ENCODE data around the gene LRAT. TPM values are rescaled to one million over a fixed set of nuclear protein-coding genes. Genes with fewer than 3 reads are reported as not detected.

LRAT gene
- total and polyA plus RNA-seq, 10 of the 15 experiments (the other 5 are each of a cell fraction or from before 2014, with no cell fraction given): 0.07 to 0.08 TPM; not detected in 8

GRCh38 chr4:154741922-154742850 is 1.6 kb upstream of the LRAT start:
- H3K79me2 ChIP-seq (ENCODE audit: control insufficient read depth, insufficient read depth, low read length): no peaks in the 10 kb centered on the region
- H3K36me3 ChIP-seq (ENCODE audit: control insufficient read depth in 2 of 2, insufficient read depth in 2 of 2, low read length in 1 of 2): no peaks in the 10 kb centered on the region
- no peak overlapping the region for H3K9ac ChIP-seq (ENCODE audit: control insufficient read depth, insufficient read depth, low read length)
- no peaks in the 10 kb centered on the region for H3K4me1 ChIP-seq (ENCODE audit: control insufficient read depth, insufficient read depth, low read length)
- no peak overlapping the region for H3K4me3 ChIP-seq
- ChIA-PET SMC1A (ENCODE audit: uncharacterized antibody, unreplicated experiment) (no interaction called here), RAD21 (ENCODE audit: unreplicated experiment) (no interaction called here), CTCF (no interaction called here), POLR2A (no interaction called here)
- peaks cover 9 to 12% of the 10 kb centered on the region in 2 experiments for H3K27me3 ChIP-seq (replicated peaks in 1 of 2; ENCODE audit: control insufficient read depth in 2 of 2, insufficient read depth in 2 of 2, low read length in 1 of 2)
- no peaks in the 10 kb centered on the region for H4K20me1 ChIP-seq (ENCODE audit: control insufficient read depth, insufficient read depth)
- FAIRE-seq (no peak), ATAC-seq (no peak), DNase-seq (ENCODE audit: low read depth, low spot score) (no peak)
- no peak overlapping the region for H3K4me2 ChIP-seq (ENCODE audit: control insufficient read depth, insufficient read depth)
- 21% methylated on average over 49 of the region's 49 CpGs for WGBS (ENCODE audit: insufficient coverage, insufficient replicate concordance, low lambda C conversion rate, missing lambda C conversion rate)
- TF ChIP-seq, protein P1, sequence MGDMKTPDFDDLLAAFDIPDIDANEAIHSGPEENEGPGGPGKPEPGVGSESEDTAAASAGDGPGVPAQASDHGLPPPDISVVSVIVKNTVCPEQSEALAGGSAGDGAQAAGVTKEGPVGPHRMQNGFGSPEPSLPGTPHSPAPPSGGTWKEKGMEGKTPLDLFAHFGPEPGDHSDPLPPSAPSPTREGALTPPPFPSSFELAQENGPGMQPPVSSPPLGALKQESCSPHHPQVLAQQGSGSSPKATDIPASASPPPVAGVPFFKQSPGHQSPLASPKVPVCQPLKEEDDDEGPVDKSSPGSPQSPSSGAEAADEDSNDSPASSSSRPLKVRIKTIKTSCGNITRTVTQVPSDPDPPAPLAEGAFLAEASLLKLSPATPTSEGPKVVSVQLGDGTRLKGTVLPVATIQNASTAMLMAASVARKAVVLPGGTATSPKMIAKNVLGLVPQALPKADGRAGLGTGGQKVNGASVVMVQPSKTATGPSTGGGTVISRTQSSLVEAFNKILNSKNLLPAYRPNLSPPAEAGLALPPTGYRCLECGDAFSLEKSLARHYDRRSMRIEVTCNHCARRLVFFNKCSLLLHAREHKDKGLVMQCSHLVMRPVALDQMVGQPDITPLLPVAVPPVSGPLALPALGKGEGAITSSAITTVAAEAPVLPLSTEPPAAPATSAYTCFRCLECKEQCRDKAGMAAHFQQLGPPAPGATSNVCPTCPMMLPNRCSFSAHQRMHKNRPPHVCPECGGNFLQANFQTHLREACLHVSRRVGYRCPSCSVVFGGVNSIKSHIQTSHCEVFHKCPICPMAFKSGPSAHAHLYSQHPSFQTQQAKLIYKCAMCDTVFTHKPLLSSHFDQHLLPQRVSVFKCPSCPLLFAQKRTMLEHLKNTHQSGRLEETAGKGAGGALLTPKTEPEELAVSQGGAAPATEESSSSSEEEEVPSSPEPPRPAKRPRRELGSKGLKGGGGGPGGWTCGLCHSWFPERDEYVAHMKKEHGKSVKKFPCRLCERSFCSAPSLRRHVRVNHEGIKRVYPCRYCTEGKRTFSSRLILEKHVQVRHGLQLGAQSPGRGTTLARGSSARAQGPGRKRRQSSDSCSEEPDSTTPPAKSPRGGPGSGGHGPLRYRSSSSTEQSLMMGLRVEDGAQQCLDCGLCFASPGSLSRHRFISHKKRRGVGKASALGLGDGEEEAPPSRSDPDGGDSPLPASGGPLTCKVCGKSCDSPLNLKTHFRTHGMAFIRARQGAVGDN (IDR thresholded peaks at IDR 0.05): no peak
- TF ChIP-seq PRDM15 (CRISPR knock-in tag; IDR thresholded peaks at IDR 0.05) (no peak), MYB (IDR thresholded peaks at IDR 0.05; ENCODE audit: borderline replicate concordance, low read depth, low read length) (no peak), SMAD5 (IDR thresholded peaks at IDR 0.05; ENCODE audit: low read depth) (no peak), STAT3 (IDR thresholded peaks at IDR 0.05; ENCODE audit: low read depth, low read length) (no peak)
- in situ Hi-C loops (cut with MboI): no loop called here
- no peak overlapping the region for H3K27ac ChIP-seq (ENCODE audit: control insufficient read depth, insufficient read depth)
- H3K9me3 ChIP-seq (replicated peaks; ENCODE audit: control insufficient read depth, insufficient read depth, low read length): no peaks in the 10 kb centered on the region
- H2AFZ ChIP-seq (ENCODE audit: control insufficient read depth, low read depth, low read length): no peak overlapping the region
- intact Hi-C loops (cut with micrococcal nuclease; ENCODE audit: unreplicated experiment): no loop called here
- no TSS peak for BruUV-seq (replicated peaks)

Measured in GM12878 (cell line).